ENCODE results near the gene BACE2. TPM values are rescaled to one million over a fixed set of nuclear protein-coding genes. Genes with fewer than 3 reads are reported as not detected.
"Not testable (repeated sequence)": the region's sequence is repeated elsewhere in the genome, so short reads cannot be mapped to it uniquely, and the experiment has no call there.

Gene BACE2
- polyA plus RNA-seq, 5 donors: 26.9 to 37.5 (median 34.4) TPM

GRCh38 chr21:41236352-41236973, 68.5 kb downstream of the BACE2 start:
- DNase-seq: no peak

GRCh38 chr21:41238081-41238796, 70.3 kb downstream of the BACE2 start:
- not testable (repeated sequence) for DNase-seq

GRCh38 chr21:41240040-41240439, 72.1 kb downstream of the BACE2 start:
- no peak for DNase-seq

GRCh38 chr21:41241341-41241740, 73.4 kb downstream of the BACE2 start:
- DNase-seq: no peak

- no peak for DNase-seq
Measured at GRCh38 chr21:41242238-41242829, 74.4 kb downstream of the BACE2 start.

- no peak for DNase-seq
Measured at GRCh38 chr21:41243107-41243506, 75.1 kb downstream of the BACE2 start.

- not testable (repeated sequence) for DNase-seq
Measured at GRCh38 chr21:41244266-41244880, 76.4 kb downstream of the BACE2 start.

- DNase-seq: no peak
Measured at GRCh38 chr21:41245509-41246135, 77.7 kb downstream of the BACE2 start.

GRCh38 chr21:41246808-41247207, 78.8 kb downstream of the BACE2 start:
- no peak for DNase-seq

- no peak for DNase-seq
Measured at GRCh38 chr21:41247561-41248545, 79.9 kb downstream of the BACE2 start.

- no peak for DNase-seq
Measured at GRCh38 chr21:41249476-41249875, 81.5 kb downstream of the BACE2 start.

- DNase-seq: no peak
Measured at GRCh38 chr21:41250519-41250918, 82.6 kb downstream of the BACE2 start.

GRCh38 chr21:41251961-41252642, 84.1 kb downstream of the BACE2 start:
- DNase-seq: no peak

GRCh38 chr21:41254090-41254700, 86.2 kb downstream of the BACE2 start:
- no peak for DNase-seq

GRCh38 chr21:41255190-41255589, 87.2 kb downstream of the BACE2 start:
- DNase-seq: no peak

GRCh38 chr21:41256231-41256630, 88.3 kb downstream of the BACE2 start:
- DNase-seq: not testable (repeated sequence)

GRCh38 chr21:41256771-41257702, 89.1 kb downstream of the BACE2 start:
- no peak for DNase-seq

GRCh38 chr21:41258617-41259016, 90.7 kb downstream of the BACE2 start:
- DNase-seq: no peak

- no peak for DNase-seq
Measured at GRCh38 chr21:41260428-41260827, 92.5 kb downstream of the BACE2 start.
